Osteocyte (in vitro differentiated cells): ENCODE data around the gene MPRIP. TPM values are rescaled to one million over a fixed set of nuclear protein-coding genes. Genes with fewer than 3 reads are reported as not detected.

Experiments
- DNase-seq: peaks from one replicate; pipeline ENCODE4 v3.0.0; 2021; ENCODE audit warnings: mixed read lengths; ENCODE audit not compliant: unreplicated experiment; ENCODE audit errors: extremely low spot score
- H3K27ac Mint-ChIP-seq: one replicate; pipeline ENCODE4 v1.8.0; 2021; ENCODE audit warnings: mild to moderate bottlenecking, mixed read lengths; ENCODE audit not compliant: unreplicated experiment
- H3K27me3 Mint-ChIP-seq: one replicate; pipeline ENCODE4 v1.8.0; 2021; ENCODE audit warnings: mixed read lengths; ENCODE audit not compliant: unreplicated experiment
- H3K36me3 Mint-ChIP-seq: one replicate; pipeline ENCODE4 v1.8.0; 2021; ENCODE audit warnings: mixed read lengths; ENCODE audit not compliant: unreplicated experiment
- H3K4me1 Mint-ChIP-seq: one replicate; pipeline ENCODE4 v1.8.0; 2021; ENCODE audit warnings: mixed read lengths; ENCODE audit not compliant: unreplicated experiment
- H3K4me3 Mint-ChIP-seq: one replicate; pipeline ENCODE4 v1.8.0; 2021; ENCODE audit warnings: mild to moderate bottlenecking, moderate library complexity, mixed read lengths; ENCODE audit not compliant: unreplicated experiment
- H3K9me3 Mint-ChIP-seq: one replicate; pipeline ENCODE4 v1.8.0; 2021; ENCODE audit warnings: mixed read lengths; ENCODE audit not compliant: unreplicated experiment
- CTCF ChIP-seq: fragments of 200-600 bp; sonication (generic); IDR thresholded peaks from 2 replicates; pipeline ENCODE4 v1.5.0; 2021; ENCODE audit warnings: antibody characterized with exemption, mild to moderate bottlenecking, moderate library complexity
- total RNA-seq: library from RNA; stranded (reverse); gene quantifications from 2 replicates; pipeline ENCODE4 v1.2.1, GENCODE V29; 2021

MPRIP gene
- total RNA-seq, 1 donor from 2014 or later: 206 TPM

- no peaks in the 10 kb centered on the region for H3K9me3 Mint-ChIP-seq
- H3K27ac Mint-ChIP-seq: no peak overlapping the region
- H3K27me3 Mint-ChIP-seq: no peaks in the 10 kb centered on the region
- no peak for DNase-seq
- H3K4me1 Mint-ChIP-seq: peaks cover 18% of the 10 kb centered on the region
- H3K4me3 Mint-ChIP-seq: no peak overlapping the region
- peaks cover 52% of the 10 kb centered on the region for H3K36me3 Mint-ChIP-seq
- no peak for TF ChIP-seq CTCF
These were observed 137.9 kb downstream of the MPRIP start for GRCh38 chr17:17180141-17180603.

GRCh38 chr17:17180741-17181525, 138.7 kb downstream of the MPRIP start:
- Mint-ChIP-seq H3K9me3 (no peaks in the 10 kb centered on the region), H3K36me3 (peaks cover 57% of the 10 kb centered on the region), H3K4me3 (no peak overlapping the region), H3K4me1 (peaks cover 18% of the 10 kb centered on the region), H3K27me3 (no peaks in the 10 kb centered on the region), H3K27ac (peak overlapping the region; percentile 69)
- DNase-seq: no peak
- no peak for TF ChIP-seq CTCF

GRCh38 chr17:17181666-17182597, 139.7 kb downstream of the MPRIP start:
- DNase-seq: no peak
- Mint-ChIP-seq H3K36me3 (peaks cover 50% of the 10 kb centered on the region), H3K27ac (peak overlapping the region; percentile 69), H3K27me3 (no peaks in the 10 kb centered on the region), H3K4me3 (no peak overlapping the region), H3K4me1 (peaks cover 26% of the 10 kb centered on the region), H3K9me3 (no peaks in the 10 kb centered on the region)
- TF ChIP-seq CTCF: no peak

GRCh38 chr17:17182598-17183136, 140.4 kb downstream of the MPRIP start:
- Mint-ChIP-seq H3K9me3 (no peaks in the 10 kb centered on the region), H3K4me1 (peaks cover 33% of the 10 kb centered on the region), H3K27me3 (no peaks in the 10 kb centered on the region), H3K27ac (no peak overlapping the region), H3K4me3 (no peak overlapping the region), H3K36me3 (peaks cover 44% of the 10 kb centered on the region)
- TF ChIP-seq CTCF: no peak
- DNase-seq: peak; percentile 78
